UCSD-AML1 (cell line): Measurements from ENCODE around the gene MN1.

Source experiments
- DNase-seq: peaks from one replicate; lab custom pipeline; 2025; ENCODE audit not compliant: unreplicated experiment; lab: John Stamatoyannopoulos, UW

The MN1 gene

DNA sequence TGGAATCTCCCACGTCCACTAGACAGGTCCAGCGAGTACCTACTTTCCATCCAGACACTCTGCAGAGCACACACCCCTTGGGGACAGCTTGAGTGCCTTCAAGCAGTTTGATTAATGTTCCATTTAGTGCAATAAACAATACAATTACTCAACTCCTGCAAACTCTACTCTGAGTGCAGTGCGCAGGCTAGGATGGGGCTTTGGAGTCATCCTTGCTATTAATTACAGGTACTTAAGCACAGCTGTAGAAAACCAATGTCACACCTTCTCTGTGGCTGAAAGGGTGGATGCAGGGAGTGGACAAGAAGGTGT lies 82.6 kb downstream of the MN1 start:
- no peak for DNase-seq

DNA sequence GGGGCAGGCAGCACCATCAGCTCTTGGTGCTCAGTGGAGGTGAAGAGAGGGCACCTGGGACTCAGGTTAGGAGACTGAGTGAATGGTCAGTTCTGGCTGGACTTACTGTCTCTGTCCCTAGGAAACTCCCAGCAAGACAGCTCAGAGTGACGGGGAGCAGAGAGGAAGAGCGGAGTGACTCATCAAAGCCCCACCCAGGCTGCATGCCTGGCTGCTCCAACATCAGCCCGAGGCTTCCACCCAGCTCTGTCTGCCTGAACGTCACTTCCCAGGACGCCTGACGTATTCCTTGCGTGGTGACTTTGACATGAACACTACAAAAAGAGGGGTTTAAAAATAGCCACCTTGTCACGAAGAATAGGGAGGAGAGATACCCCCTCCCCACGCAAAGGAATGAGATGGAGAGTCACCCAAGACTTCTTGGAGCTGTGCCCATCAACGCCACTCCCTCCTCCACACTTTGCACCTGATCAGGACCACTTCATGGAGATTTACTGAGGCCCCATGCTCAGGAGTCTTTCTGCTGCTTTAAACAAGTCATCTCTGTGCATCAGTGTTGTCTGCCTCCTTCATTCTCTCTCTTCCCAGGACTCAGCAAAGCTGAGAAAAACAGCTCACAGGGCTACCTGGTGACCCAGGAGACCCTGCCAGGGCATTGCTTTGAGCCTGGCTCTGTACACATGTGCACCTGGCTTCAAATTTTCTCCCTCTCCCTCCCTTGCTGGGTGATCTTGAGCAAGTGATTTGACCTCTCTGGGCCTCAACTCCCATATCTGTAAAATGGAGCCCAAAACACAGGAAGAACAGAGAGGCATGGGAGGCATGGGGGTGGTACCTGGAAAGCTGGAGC lies 83.1 kb downstream of the MN1 start:
- DNase-seq = peak; percentile 27

DNA sequence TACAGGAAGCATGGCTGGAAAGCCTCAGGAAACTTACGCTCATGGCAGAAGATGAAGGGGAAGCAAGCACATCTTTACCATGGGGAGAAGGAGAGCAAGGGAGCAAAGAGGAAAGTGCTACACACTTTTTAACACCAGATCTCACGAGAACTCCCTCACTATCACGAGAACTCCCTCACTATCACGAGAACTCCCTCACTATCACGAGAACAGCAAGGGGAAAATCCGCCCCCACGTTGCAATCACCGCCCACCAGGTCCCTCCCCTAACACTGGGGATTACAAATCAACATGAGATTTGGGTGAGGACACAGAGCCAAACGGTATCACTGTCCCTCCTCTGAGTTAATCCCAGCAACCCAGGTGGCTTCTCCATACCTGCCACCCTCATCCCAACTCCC lies 84.5 kb downstream of the MN1 start:
- DNase-seq = no peak

DNA sequence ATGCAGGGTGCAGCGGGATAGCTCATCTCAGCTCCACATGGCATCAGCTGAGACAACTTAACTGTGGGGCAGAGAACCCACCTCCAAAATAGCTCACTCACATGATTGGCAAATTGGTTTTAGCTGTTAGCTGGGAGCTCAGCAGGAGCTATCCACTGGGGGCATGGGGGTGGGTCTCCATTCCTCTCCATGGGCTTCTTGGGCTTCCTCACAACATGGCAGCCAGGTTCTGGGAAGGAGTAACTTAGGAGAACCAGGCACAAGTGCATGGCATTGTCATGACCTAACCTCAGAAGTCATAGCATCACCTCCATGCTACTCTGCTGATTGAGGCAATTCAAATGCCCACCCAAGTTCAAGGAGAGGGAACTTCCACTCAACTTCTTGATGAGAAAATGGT lies 85.5 kb downstream of the MN1 start:
- no peak for DNase-seq

DNA sequence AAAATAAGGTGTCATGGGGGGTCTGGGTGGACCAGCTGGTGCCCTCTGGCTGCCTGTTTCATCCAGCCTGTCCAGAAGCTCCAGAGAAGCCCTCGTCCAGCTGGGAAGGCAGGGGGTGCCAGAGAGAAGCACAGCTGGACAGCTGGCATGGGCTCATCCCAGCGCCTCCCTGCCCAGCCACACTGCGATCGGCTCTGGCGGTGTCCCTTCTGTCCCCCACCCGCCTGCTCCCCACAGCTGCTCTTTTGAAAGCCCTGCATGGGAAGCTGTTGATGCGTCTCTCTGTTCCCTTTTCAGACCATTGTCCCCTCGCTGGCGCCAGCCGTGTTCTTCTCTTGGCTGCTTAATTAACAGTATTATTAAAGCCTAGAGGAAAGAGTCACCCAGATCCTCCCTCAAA lies 86.5 kb downstream of the MN1 start:
- no peak for DNase-seq

DNA sequence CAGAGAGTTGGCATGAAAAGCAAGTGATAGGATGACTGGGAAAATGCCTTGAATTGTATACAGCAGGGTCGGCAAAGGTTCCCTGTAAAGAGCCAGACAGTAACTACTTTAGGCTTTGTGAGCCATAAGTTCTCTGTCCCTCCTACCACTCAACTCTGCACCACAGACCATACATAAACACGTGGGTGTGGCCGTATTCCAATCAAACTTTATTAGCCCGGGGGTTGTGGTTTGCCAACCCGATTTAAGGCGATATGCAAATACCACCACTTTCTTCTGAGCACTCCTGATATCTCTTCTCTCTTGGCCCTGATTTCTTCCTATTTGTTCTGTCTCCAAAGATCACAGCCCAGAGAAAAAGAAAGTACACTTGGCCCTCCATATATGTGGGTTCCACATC lies 87.5 kb downstream of the MN1 start:
- DNase-seq = no peak

DNA sequence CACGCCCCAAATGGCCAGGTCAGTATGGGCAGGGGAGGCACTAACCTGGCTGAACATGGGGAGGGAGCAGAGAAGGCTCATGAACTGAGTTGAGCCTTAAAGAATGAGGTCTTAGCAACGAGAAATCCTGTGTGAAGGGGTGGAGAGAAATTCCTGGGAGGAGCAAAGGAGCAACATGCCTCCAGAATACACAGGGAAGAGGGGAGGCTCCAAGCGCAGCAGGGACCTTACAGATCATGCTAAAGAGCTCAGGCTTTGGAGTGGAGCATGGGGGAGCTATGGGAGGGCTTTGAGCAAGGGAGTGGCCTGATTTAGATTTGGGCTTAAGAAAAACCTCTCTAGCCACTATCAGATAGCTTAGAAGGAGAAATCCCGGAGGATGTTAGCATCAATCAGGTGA lies 88.1 kb downstream of the MN1 start:
- no peak for DNase-seq

DNA sequence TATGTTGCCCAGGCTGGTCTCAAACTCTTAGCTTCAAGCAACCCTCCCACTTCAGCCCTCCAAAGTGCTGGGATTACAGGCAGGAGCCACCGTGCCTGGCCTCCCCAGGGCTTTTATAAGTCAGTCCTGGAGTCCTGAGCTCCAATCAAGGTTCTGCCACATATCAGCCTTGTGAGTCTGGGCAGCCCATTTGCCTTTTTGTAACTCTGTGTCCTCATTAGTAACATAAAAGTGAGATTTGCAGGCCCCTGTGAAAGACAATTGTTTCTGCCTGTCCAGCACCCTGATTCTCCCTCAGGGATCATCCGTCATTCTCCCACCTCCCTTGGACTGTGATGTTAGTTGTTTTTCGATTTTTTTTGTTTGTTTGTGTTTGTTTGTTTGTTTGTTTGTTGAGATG lies 89.8 kb downstream of the MN1 start:
- no peak for DNase-seq

DNA sequence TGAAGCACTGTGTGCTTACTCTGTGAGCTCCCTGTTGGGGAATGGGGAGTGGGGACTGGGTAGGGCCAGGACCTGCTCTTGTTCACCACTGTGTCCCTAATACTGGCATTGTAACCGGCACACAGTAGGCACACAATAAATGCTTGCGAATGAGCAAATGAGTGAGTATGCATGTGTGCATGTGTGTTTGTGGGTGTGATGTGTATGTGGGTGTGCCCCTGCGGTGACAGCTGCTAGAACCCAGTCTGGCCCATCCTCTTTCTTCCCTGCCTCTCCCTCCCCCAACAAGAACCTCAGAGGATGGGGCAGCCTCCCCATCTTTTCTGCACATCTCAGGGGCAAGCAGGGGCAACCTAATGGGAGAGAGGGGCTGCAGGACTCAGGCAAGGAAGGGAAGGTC lies 90.5 kb downstream of the MN1 start:
- DNase-seq = no peak

DNA sequence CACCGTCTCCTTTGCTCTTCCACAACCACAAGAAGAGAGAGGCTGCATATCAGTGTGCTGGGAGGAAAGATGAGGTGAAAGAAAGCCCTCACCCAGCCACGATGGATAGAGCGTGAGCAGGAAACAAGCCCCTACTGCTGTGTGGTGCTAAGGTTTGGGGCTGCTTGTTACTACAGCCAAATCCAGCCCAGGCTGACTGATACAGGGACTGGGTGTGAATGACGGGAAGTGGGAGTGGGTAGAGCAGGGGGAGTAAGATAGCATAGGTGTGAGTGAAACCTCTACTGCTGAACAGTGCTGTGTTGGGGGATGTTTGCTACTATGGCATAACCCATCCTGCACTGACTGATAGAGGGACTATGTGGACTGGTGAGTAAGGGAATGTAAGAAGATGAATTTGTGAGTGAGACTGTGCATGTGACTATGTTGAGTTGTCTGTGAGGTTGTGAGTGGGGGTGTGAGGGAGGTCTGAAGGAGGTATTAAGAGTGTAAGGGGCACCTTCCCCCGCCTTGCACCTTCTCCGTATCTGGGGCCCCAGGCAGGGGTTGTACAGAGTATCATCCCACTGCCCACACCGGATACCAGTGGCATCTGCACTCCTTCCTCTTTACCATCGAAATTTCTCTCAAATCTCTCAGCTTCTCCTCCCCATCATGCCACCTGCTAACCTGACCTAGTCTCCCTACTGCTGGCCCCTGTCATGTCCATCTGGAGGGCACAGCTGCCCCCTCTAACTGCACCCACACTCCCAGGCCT lies 91.5 kb downstream of the MN1 start:
- DNase-seq = no peak

DNA sequence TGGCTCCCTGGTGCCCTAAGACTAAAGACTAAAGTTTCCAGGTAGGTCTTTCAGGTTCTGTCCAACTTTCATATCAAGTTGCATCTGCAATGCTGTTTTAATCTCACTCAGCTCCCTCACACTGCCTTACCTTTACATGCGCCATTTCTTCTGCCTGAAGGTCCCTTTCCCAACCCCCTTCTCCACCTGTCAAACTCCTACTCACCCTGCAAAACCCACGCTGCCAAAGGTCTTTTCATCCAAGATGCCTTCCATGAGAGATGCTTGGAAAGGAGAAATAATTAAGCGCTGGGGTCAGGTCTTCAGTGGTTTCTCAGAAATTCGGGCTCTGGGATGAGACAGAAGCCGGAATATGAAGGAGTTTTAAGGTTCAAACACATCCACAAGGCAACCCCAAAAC lies 95.1 kb downstream of the MN1 start:
- DNase-seq = no peak

DNA sequence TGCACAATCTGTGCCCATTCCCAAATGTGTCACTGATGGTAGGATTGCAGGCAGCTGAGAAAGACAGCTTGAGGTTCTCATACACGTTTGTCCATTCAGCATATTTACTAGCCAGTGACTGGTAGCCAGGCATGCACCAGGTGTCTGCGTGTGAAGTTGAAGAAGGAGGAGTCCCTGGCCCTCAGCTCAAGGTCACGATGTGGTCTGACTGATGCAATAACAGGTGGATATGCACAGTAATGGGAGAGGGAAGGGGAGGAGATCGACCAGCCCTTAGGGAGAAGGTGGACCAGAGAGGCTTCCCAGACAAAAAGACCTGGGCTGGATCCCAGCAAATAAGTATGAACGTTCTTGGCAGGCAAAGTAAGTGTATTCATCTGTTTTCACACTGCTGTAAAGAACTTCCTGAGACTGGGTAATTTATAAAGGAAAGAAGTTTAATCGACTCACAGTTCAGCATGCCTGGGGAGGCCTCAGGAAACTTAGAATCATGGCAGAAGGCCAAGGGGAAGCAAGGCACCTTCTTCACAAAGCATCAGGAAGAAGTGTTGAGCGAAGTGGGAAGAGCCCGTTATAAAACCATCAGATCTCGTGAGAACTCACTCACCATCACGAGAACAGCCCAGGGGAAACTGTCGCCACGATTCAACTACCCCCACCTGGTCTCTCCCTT lies 96.0 kb downstream of the MN1 start:
- DNase-seq = no peak

DNA sequence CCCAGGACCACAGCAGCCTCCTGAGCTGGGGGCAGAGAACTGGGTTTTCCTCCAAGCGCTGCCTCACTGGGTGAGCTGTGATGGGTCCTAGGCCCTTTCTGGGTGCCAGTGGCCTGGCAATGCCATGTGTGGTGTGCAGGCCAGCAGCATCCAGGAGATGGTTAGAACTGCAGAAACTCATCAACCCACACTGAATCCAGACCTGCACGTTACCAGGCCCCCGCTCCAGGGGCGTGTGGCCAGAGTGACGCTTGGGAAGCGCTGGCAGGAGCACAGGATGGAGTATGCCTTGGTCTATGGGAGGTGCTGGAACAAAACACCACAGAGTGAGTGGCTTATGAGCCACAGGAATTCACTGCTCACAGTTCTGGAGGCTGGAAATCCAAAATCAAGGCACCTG lies 97.0 kb downstream of the MN1 start:
- DNase-seq = no peak

DNA sequence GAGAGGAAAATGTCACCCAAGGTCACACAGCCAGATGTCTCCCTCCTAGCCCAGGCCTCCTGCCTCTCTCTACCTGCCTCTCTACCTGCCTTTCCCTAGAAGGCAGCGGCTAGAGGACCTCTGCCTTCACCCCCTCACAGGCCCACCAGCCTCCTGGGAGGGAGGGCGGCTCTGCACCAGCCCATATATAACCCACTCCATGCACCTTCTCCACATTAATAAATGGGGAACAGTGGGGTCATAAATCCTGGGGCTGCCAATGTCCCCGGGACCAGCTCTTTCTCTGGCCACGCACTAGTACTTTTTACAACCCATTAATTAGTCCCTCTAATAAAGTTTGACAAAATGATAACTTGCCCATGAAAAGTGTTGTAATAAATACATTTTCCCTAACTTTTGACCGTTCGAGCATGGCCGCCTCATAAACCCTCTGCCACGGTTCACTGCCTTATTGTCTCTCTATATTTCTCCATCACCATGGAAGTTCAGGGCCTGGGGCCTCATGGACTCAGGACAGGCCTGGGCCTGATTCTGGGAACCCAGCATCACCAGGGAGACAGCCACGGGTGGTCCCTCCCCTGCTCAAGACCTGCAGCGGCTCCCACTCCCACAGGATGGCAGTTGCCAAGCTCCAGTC lies 102.1 kb downstream of the MN1 start:
- DNase-seq = no peak

DNA sequence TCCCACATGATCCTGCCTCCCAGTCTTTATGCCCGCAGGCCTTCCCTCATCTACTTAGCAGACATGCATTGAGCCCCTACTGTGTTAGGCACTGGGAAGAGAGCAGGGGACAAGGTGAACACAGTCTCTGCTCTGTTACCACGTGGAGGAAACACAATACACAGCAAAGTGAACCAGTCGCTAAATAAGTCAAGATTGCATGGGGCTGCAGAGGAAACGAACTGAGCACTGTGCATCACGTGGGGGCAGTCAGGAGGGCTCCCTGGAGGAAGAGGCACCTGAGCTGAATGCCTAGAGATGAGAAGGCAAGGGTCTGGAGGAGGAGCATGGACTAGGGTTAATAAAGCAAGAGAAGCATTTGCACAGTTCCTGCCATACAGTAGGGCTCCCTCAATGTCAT lies 102.7 kb downstream of the MN1 start:
- no peak for DNase-seq
